Colonic mucosa (tissue), 4 donors: ENCODE measurements around the gene YBX3. TPM values are rescaled to one million over a fixed set of nuclear protein-coding genes. Genes with fewer than 3 reads are reported as not detected.

Source experiments
- DNase-seq: peaks from one replicate; pipeline ENCODE4 v3.0.0-alpha.2; 2020
- H3K27ac ChIP-seq: fragments of 200-600 bp; one replicate; pipeline ENCODE4 v1.8.0; 2021
- H3K27me3 ChIP-seq: fragments of 200-600 bp; one replicate; pipeline ENCODE4 v1.8.0; 2021
- H3K36me3 ChIP-seq: fragments of 200-600 bp; one replicate; pipeline ENCODE4 v1.8.0; 2021
- H3K4me1 ChIP-seq: fragments of 200-600 bp; one replicate; pipeline ENCODE4 v1.8.0; 2021; ENCODE audit warnings: mild to moderate bottlenecking
- H3K4me3 ChIP-seq: fragments of 200-600 bp; one replicate; pipeline ENCODE4 v1.8.0; 2021
- H3K9ac ChIP-seq, 2 donors: one replicate each; pipeline ENCODE4 v1.7.0; 2013; ENCODE audit warnings: control low read depth in 2 of 2, low read depth in 2 of 2, low read length in 2 of 2
- H3K9me3 ChIP-seq: fragments of 200-600 bp; one replicate; pipeline ENCODE4 v1.8.0; 2021
- CTCF ChIP-seq: fragments of 200-600 bp; IDR thresholded peaks from one replicate; pipeline ENCODE4 v1.8.0; 2022; ENCODE audit warnings: antibody characterized with exemption, mild to moderate bottlenecking
- intact Hi-C: fragments of 100-400 bp; cut with DNase I; formaldehyde crosslinking; loops from one replicate; pipeline ENCODE4 v1.14.1; 2022
- total RNA-seq, 2 donors: library from RNA; stranded (reverse); fragmentation: NEBNext Ultra II Directional in 1 of 2; extraction: Animal tissue kit (Norgen Biotek cat#: 25700) in 1 of 2; gene quantifications; one replicate each; pipeline ENCODE4 v1.2.1, GENCODE V29; 2021
- donor health status: healthy.
- donor health status: DM: no; HTN: no; CAD: no.
- donor health status: DM: no; HTN: no; CAD: no.

YBX3 gene
- 100 to 1,000 TPM; 162 to 166 TPM for total RNA-seq

GRCh38 chr12:10722905-10723746 is at the start of gene YBX3:
Gene YBX3, minus strand, starts transcription at chr12:10723323. Its CDS starts 212 bp downstream, at chr12:10723111.
- Histone ChIP-seq H3K4me3 (peak within 1 kb of the TSS; percentile 96), H3K4me1 (peaks cover 5% of the 10 kb centered on the region), H3K9me3 (no peaks in the 10 kb centered on the region), H3K27me3 (no peaks in the 10 kb centered on the region), H3K27ac (peak within 1 kb of the TSS; percentile 96), H3K9ac (peak within 1 kb of the TSS; percentile 94 to 99), H3K36me3 (no peaks in the 10 kb centered on the region)
- intact Hi-C loops = no loop called here
- DNase-seq = peak; percentile 92
- TF ChIP-seq CTCF = no peak

- TF ChIP-seq CTCF = peak; percentile 53
- Histone ChIP-seq H3K4me3 (no peak overlapping the region), H3K36me3 (no peaks in the 10 kb centered on the region), H3K27ac (no peak overlapping the region), H3K9me3 (no peaks in the 10 kb centered on the region), H3K9ac (no peak overlapping the region), H3K27me3 (no peaks in the 10 kb centered on the region), H3K4me1 (no peaks in the 10 kb centered on the region)
- intact Hi-C loops = loop anchor here (5.0 kb wide), 2 partner anchors 426 to 716 kb away; no protein-coding TSS in a partner anchor
- no peak for DNase-seq
Observed at GRCh38 chr12:10771132-10771733, 48.1 kb upstream of the YBX3 start.

GRCh38 chr12:10759657-10760056 is 36.5 kb upstream of the YBX3 start:
- intact Hi-C loops = loop anchor here (10.0 kb wide), 1 partner anchor 155 kb away; no protein-coding TSS in a partner anchor

GRCh38 chr12:10756194-10756593 is 33.1 kb upstream of the YBX3 start:
- no peaks in the 10 kb centered on the region for H3K36me3 ChIP-seq
- H3K4me1 ChIP-seq = no peaks in the 10 kb centered on the region
- H3K9me3 ChIP-seq = no peaks in the 10 kb centered on the region
- no peak overlapping the region for H3K4me3 ChIP-seq
- intact Hi-C loops = loop anchor here (10.0 kb wide), 1 partner anchor 151 kb away; no protein-coding TSS in a partner anchor
- TF ChIP-seq CTCF = no peak
- no peaks in the 10 kb centered on the region for H3K27me3 ChIP-seq
- no peak overlapping the region for H3K9ac ChIP-seq
- H3K27ac ChIP-seq = no peak overlapping the region
- DNase-seq = no peak

More at GRCh38 chr12:10759657-10760056, 36.5 kb upstream of the YBX3 start:
- H3K9me3 ChIP-seq = no peaks in the 10 kb centered on the region
- H3K4me1 ChIP-seq = no peaks in the 10 kb centered on the region
- H3K27ac ChIP-seq = no peak overlapping the region
- H3K9ac ChIP-seq = no peak overlapping the region
- no peaks in the 10 kb centered on the region for H3K27me3 ChIP-seq
- no peaks in the 10 kb centered on the region for H3K36me3 ChIP-seq
- H3K4me3 ChIP-seq = no peak overlapping the region
- no peak for DNase-seq
- TF ChIP-seq CTCF = no peak

- Histone ChIP-seq H3K27me3 (no peaks in the 10 kb centered on the region), H3K27ac (no peak overlapping the region), H3K9me3 (no peaks in the 10 kb centered on the region), H3K9ac (no peak overlapping the region), H3K36me3 (no peaks in the 10 kb centered on the region), H3K4me3 (no peak overlapping the region), H3K4me1 (no peaks in the 10 kb centered on the region)
- no peak for DNase-seq
- no peak for TF ChIP-seq CTCF
- intact Hi-C loops = loop anchor here (5.0 to 10.0 kb wide), 2 partner anchors 148 to 516 kb away; no protein-coding TSS in a partner anchor
Observed at GRCh38 chr12:10753059-10753458, 29.9 kb upstream of the YBX3 start.
